Motor neuron (in vitro differentiated cells): ENCODE results near the gene FHOD1. TPM values are rescaled to one million over a fixed set of nuclear protein-coding genes. Genes with fewer than 3 reads are reported as not detected.
A peak's percentile ranks its signal among the peaks of the same experiment; 100 is the strongest.

Experiments used
- ATAC-seq, 8 experiments: fragments of 200-7000 bp; cut with Tn5 transposase; replicated peaks in 6 of 8; 2 replicates each; pipeline ENCODE4 v1.8.0; 2021; ENCODE audit warnings: mild to moderate bottlenecking in 8 of 8, moderate library complexity in 8 of 8
- H3K27ac ChIP-seq, 2 donors: fragments of 250-450 bp; sonication (Bioruptor Pico); 2 replicates each; pipeline ENCODE4 v1.9.0; 2021; ENCODE audit warnings: antibody characterized with exemption in 2 of 2, mild to moderate bottlenecking in 2 of 2, moderate library complexity in 1 of 2
- H3K4me1 ChIP-seq, 2 donors: fragments of 250-450 bp; sonication (Bioruptor Pico); replicated peaks in 1 of 2; 2 replicates each; pipeline ENCODE4 v1.6.1; 2021; ENCODE audit warnings: antibody characterized with exemption in 2 of 2, mild to moderate bottlenecking in 2 of 2, moderate library complexity in 1 of 2
- H3K4me3 ChIP-seq, 5 donors: fragments of 250-450 bp; sonication (Bioruptor Pico); 2 replicates each; pipeline ENCODE4 v1.9.0; 2021; ENCODE audit warnings: antibody characterized with exemption in 5 of 5, mild to moderate bottlenecking in 5 of 5, moderate library complexity in 4 of 5
- WGBS, 10 experiments: fragments of 450-650 bp; shearing (Covaris generic); methylation state at CpG; one replicate each; pipeline ENCODE4 v1.0.0; 2022; 5-methylcytosine and 5-hydroxymethylcytosine counted together
- in situ Hi-C, 9 experiments: fragments of 400-800 bp; cut with MboI; loops; one replicate each; pipeline ENCODE4 v1.15.0; 2021; ENCODE audit warnings: low sequenced_read_pairs in 9 of 9, low pct_unique_long_range_greater_than_20kb in 2 of 9; ENCODE audit not compliant: unreplicated experiment in 9 of 9
- total RNA-seq, 8 experiments: library from RNA; unstranded; fragments of 300-600 nt; gene quantifications; 2 replicates each; pipeline versions ENCODE4 v1.2.3 to v1.2.4, GENCODE V29; 2022

Gene FHOD1
- total RNA-seq, 8 experiments from 2014 or later, result 5.5 to 26.8 (median 12.1) TPM

DNA sequence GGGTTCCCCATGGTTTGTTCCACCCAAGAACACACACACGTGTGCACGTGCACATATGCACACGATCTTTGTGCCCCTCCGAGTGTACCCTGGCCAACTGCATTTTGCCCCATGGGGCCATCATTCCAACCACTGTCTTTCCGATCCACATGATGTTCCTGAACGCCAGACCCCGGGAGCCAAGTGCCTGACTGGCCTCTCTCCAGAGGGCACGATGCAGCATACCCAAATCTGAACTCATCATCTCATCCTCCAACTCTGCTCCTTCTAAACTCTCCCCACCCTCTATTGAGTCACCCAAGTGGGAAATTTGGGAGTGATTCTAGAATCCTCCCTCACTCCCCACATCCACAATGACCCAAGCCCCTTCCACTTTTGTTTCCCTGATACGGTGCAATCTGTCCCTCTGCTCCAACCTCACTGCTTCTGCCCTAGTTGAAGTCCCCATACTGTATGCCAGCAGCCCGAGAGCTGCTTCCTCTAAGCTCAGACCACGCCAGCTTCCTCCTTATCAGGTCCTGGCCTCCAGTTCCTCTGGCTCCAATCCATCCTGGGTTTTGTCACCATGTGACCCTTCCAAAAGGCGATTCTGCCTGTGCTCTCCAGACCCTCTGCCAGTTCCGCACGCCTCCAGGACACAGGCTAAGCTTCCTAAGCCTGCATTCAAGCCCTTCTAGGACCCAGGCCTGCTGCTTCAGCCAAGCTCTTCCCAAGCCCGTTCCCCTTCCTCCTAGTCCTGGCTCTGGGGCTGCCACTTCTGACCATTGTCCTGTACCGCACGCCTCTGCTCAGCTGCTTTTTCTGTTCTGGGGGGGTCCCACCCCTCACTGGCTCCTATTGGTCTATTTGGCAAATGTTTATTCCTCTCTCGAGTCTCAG lies 30.4 kb downstream of the FHOD1 start:
- WGBS, 10 experiments, result 17 to 91% (median 78%) methylated on average over 1 to 12 of the region's 18 CpGs; no CpG with 5 or more reads in 1 of the 10 experiments
- no peak for ATAC-seq
- Histone ChIP-seq H3K27ac (no peak overlapping the region), H3K4me3 (no peak overlapping the region), H3K4me1 (no peaks in the 10 kb centered on the region)
- in situ Hi-C loops, result no loop called here

DNA sequence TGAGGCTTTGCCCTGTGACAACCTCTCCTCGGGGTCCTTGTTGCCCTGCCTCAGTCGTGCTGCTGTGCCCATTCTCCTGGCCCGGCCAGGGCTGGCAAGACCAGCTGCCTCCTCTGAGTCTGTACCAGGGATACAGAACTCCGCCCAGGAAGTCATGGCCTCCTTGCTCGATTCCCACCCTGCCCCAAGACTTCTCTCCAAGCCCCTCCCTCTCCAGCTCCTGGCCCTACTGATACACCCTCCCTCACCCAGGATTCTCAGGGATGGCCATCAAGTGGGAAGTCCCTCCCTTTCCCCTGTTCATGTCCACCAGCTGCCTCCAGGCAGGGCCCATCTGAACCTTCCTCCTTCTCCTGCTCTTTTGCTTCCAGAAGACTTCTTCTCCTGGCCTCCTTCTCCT lies 31.6 kb downstream of the FHOD1 start:
- WGBS, 10 experiments, result 0 to 90% (median 54%) methylated on average over 1 to 3 of the region's 5 CpGs; no CpG with 5 or more reads in 4 of the 10 experiments
- in situ Hi-C loops, result no loop called here
- no peak overlapping the region for H3K27ac ChIP-seq
- H3K4me1 ChIP-seq, result no peaks in the 10 kb centered on the region
- no peak overlapping the region for H3K4me3 ChIP-seq
- peak in 3 of 8 experiments; percentile 79 to 95 (median 92) for ATAC-seq

DNA sequence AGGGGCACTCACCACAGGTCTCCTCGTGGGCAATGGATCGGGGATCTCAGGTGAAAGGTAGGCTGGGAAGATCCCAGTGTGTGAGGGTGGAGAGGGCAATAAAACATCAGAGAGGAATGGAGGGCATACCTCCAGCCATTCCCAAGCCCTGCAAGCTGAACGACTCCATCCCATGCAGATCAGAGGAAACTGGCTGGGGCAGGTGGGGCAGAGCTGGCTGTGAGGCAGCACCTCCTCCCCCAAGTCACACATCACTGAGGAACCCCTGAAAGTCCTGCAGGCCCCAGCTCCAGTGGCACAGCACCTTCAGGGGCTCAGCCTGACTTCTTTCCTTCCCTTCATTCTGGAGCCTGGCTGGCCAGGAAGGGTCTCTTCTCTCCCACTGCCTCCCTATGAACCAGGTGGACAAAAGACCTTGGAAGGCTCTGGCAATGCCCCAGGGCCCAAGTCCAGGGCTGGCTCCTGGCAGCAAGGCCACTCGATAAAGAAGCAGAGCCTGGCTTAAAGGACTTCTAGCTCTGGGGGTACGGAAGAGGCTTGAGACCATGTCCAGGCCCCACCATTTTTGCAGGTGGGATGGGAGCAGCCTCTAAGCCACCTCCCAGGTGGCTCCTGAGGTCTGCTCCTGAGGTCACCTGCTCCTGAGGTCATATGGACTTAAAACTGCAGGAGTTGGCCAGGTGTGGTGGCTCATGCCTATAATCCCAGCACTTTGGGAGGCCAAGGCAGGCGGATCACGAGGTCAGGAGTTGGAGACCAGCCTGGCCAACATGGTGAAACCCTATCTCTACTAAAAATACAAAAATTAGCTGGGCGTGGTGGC lies 33.9 kb downstream of the FHOD1 start:
- no peak for ATAC-seq
- WGBS, 10 experiments, result 14 to 93% (median 73%) methylated on average over 1 to 6 of the region's 8 CpGs; no CpG with 5 or more reads in 2 of the 10 experiments
- H3K4me3 ChIP-seq, result no peak overlapping the region
- in situ Hi-C loops, result no loop called here
- no peak overlapping the region for H3K27ac ChIP-seq
- no peaks in the 10 kb centered on the region for H3K4me1 ChIP-seq

DNA sequence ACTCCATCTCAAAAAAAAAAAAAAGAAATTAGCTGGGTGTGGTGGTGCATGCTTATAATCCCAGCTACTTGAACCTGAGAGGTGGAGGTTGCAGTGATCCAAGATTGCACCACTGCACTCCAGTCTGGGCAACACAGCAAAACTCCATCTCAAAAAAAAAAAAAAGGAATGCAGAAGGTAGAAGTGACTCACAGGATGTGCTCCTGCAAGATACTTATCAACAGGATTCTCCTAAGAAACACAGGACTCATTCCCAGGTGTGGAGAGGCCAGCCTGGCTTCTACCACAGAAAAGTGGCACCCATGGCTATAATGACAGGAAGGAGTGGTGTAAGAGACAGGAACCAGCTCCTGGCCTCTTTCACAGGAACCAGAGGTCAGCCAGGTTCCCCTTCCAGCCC lies 34.5 kb downstream of the FHOD1 start:
- H3K27ac ChIP-seq, result no peak overlapping the region
- no peaks in the 10 kb centered on the region for H3K4me1 ChIP-seq
- ATAC-seq, result no peak
- in situ Hi-C loops, result no loop called here
- no peak overlapping the region for H3K4me3 ChIP-seq

DNA sequence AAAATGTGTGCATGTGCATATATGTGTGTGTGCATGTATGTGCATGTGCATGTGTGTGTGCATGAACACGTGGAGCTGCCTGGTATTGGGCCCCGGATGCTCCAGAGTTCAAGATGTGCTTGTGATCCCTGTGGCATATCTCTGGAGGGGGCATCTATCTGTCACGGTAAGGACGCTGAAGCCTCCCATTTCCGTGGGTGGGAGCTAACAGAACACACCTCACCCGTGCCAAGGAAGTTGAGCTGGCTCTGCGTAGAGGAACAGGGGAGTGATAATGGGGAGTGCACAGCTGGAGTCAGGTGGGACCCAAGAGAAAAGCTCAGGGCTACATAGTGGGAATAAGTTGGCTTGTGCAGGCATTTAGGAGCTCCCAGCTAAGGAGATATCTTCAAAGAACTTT lies 35.6 kb downstream of the FHOD1 start:
- H3K4me3 ChIP-seq, result no peak overlapping the region
- in situ Hi-C loops, result no loop called here
- H3K27ac ChIP-seq, result no peak overlapping the region
- H3K4me1 ChIP-seq, result no peaks in the 10 kb centered on the region
- 57 to 90% (median 79%) methylated on average over 1 to 5 of the region's 7 CpGs; no CpG with 5 or more reads in 6 of the 10 experiments for WGBS, 10 experiments
- peak in 1 of 8 experiments; percentile 13 for ATAC-seq

DNA sequence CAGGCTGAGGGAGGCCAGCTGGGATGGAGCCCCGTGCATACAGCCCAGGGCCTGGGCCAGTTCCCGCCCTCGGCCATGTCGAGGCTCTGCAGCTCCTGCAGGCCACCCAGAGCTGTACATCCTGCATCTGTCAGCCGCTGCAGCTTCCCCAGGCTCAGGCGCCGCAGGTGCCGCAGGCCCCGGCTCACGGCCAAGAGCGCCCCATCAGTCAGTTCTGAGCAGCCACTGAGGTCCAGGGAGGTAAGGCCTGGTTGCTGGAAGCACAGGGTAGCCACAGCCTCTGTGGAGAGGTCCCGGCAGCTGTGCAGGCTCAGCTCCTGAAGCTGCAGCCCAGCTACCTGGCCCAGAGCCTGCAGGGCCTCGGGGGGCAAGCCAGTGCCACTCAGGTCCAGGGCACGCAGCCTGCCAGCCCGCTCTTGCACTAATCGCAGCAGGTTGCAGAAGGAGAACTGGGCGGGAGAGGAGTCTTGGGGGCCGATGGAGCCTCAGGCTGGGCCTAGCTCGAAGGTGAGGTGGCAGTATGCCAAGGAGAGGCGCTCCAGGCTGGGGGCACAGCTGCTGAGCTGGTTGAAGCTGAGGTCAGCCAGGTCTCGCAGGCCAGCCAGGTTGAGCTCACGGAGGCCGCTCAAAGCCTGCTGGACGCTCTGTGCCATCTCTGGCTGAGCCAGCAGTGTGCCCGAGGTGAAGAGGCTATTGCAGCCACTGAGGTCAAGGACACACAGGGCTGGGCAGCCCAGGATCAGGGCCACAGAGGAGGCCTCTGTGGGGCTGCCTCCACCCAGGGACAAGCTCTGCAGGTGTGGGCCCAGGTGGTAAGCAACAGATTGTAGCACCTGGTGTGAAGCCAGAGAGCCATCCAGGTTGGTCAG lies 37.0 kb downstream of the FHOD1 start:
- H3K27ac ChIP-seq, result no peak overlapping the region
- in situ Hi-C loops, result no loop called here
- 70 to 94% (median 80%) methylated on average over 2 to 6 of the region's 25 CpGs; no CpG with 5 or more reads in 7 of the 10 experiments for WGBS, 10 experiments
- H3K4me3 ChIP-seq, result no peak overlapping the region
- no peaks in the 10 kb centered on the region for H3K4me1 ChIP-seq
- ATAC-seq, result peak in 2 of 8 experiments; percentile 1 to 6

DNA sequence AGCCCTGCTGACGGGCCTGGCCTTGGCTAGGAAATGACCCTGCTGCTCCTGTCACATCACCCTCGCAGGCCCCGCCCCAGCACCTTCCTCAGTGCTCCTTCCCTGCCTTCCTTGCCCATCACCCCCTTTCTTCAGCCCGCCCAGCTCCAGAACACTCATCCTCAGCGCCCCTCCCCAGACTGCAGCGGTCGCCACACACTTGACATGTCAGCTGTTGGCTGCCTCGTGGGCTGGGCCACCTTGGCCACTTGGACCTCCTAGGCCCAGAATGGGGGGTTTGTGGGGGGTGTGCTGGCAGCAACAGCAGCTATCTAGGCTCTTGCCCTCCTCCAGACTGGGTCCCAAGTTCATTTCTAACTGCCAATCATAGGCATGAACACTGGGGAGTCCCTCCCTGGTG lies 37.7 kb downstream of the FHOD1 start:
- H3K4me1 ChIP-seq, result no peaks in the 10 kb centered on the region
- 67 to 80% methylated on average over 1 of the region's 8 CpGs; no CpG with 5 or more reads in 8 of the 10 experiments for WGBS, 10 experiments
- no peak overlapping the region for H3K27ac ChIP-seq
- no peak for ATAC-seq
- no peak overlapping the region for H3K4me3 ChIP-seq
- in situ Hi-C loops, result no loop called here

DNA sequence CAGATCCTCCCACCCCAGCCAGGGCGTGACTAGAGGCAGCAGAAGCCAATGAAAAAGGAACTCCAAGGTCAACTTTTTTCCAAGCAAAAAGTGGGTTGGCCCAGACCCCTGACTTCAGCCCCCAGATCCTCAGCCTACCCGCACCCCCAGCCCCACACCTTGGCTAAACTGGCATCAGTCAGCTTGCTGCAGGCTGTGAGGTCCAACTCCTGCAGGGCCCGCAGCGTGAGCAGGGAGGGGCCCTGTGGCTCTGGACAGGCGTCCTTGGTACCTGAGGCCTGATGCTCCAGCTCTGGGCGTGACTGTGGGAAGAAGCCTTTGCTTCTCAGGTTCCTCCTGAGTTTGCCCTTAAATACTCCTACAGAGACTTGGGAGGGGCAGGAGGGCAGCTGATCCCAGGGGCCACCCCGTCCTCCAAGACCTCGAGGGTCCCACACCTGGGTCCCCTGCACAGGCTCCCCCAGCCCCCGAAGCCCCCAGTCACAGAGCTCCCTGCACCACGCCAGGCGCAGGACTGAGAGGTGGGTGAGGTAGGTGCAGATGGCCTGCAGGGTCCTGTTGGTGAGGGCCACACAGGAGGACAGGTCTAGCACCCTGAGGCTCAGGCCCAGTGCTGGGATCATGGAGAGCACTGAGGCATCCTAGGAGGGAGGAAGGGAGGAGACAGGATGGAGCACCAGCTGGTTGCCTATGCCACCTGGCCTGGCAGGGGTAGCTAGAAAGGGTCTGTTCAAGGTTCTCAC lies 39.0 kb downstream of the FHOD1 start:
- Histone ChIP-seq H3K4me1 (no peaks in the 10 kb centered on the region), H3K4me3 (no peak overlapping the region), H3K27ac (no peak overlapping the region)
- 93% methylated on average over 2 of the region's 11 CpGs; no CpG with 5 or more reads in 9 of the 10 experiments for WGBS, 10 experiments
- ATAC-seq, result no peak
- in situ Hi-C loops, result no loop called here

DNA sequence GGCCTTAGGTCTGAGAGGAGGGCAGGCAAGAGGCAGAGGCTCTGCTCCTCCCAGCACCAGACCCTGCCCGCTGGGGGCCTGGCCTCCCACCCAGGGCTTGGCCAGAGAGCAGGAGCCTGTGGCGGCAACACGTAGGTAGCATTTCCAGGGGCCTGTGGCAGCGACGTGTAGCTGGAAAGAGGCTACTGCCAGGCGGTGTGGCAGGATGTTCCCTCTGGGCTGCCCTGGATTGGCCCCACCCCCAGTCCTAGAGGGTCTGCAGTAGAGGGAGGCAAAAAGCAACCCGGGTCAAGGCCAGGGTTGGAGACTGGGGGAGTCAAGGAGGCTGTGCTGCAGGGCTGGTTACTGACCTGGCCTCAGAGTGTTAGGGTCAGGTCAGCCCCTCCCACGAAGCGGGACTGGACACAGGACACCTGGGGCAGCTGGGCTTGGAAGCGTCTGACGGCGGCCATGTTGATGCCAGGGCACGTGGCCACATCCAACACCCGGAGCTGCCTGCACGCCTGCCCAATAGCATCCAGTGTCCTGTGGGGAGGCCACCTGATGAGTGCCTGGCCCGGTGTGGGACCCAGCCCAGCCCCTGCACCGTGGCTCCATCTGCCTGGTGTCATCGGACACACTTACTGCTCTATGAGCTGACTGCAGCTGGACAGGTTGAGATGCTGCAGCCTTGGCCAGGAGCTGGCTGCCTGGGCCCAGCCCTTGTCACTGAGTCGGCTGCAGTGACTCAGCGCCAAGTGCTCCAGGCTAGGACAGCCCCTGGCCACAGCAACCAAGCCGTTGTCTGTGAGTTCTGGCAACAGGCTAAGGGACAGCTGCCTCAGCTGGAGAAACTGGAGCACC lies 39.8 kb downstream of the FHOD1 start:
- WGBS, 10 experiments, result 80 to 89% (median 80%) methylated on average over 1 to 10 of the region's 21 CpGs; no CpG with 5 or more reads in 7 of the 10 experiments
- ATAC-seq, result peak in 7 of 8 experiments; percentile 2 to 81 (median 18)
- H3K27ac ChIP-seq, result no peak overlapping the region
- no peak overlapping the region for H3K4me3 ChIP-seq
- in situ Hi-C loops, result no loop called here
- H3K4me1 ChIP-seq, result no peaks in the 10 kb centered on the region

DNA sequence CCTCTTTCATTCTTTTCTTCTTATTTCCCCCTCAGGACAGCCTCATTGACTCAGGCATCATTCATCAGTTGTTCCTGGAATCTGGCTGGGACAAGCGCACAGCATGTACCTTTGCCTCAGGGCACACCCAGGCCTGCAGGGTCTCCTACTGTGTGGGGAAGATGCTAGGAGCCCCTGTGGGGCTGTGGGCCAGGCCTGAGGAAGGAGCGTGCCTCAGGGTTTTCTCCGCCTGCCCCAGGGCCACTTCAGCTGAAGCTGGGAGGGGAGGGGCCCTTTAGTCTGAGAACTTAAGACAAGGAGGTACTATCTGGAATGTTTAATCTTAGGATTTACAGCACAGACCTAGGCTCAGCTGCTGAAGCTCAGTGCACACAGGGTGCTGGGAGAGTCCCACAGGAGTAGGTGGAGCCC lies 40.4 kb downstream of the FHOD1 start:
- peak in 4 of 8 experiments; percentile 1 to 34 (median 24) for ATAC-seq
- H3K4me3 ChIP-seq, result no peak overlapping the region
- in situ Hi-C loops, result no loop called here
- H3K4me1 ChIP-seq, result no peaks in the 10 kb centered on the region
- H3K27ac ChIP-seq, result no peak overlapping the region
- 100% methylated on average over 1 of the region's 3 CpGs; no CpG with 5 or more reads in 7 of the 10 experiments for WGBS, 10 experiments

DNA sequence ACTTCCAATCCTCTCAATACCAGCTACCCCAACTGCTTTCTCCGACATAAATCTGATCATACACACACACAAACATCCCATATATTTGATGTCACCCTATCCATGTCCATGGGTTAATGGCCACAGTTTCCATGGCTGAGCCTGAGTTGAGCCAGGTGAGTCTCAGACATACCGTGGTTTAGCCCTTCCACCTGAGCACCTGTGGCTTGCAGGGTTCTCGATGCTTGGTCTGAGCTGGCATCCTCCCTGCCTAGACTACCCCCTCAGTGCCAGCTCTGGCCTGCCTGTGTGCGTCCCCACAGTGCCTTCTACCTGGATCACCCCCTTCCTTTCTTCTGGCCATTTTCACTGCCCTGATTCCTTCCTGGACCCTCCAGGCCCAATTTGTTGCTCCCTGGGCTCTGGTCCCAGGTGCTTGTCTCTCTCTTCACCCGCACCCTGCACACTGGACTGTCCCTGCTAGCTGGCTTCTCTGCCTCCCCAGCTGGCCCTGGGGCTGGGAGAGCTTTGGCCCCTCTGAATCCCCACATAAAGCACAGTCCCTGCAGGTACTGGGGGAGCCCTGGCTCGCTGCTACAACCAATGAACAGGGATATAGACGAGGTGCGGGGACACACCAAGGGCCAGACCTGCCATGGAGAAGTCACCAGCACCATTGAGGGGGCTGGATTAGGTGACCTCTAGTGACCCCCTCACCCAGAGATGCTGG lies 41.0 kb downstream of the FHOD1 start:
- 67 to 100% (median 97%) methylated on average over 1 to 5 of the region's 8 CpGs; no CpG with 5 or more reads in 2 of the 10 experiments for WGBS, 10 experiments
- no peak overlapping the region for H3K27ac ChIP-seq
- in situ Hi-C loops, result no loop called here

More for the DNA sequence above, 41.0 kb downstream of the FHOD1 start:
- no peak overlapping the region for H3K4me3 ChIP-seq
- no peak for ATAC-seq
- H3K4me1 ChIP-seq, result no peaks in the 10 kb centered on the region
